IMR-90 (cell line): ENCODE measurements around the gene FRMPD4. TPM values are rescaled to one million over a fixed set of nuclear protein-coding genes. Genes with fewer than 3 reads are reported as not detected.

ENCODE experiments used
- ATAC-seq: fragments of 200-7000 bp; cut with Tn5 transposase; 2 replicates; pipeline ENCODE4 v1.9.1; 2020; ENCODE audit warnings: low read depth, mild to moderate bottlenecking, moderate library complexity
- BruUV-seq: library from RNA; stranded (reverse); fragments of 400-500 nt; replicated peaks from 2 replicates; lab custom pipeline; 2021; lab: Mats Ljungman, UMichigan
- CTCF ChIA-PET: fragments of 300-600 bp; formaldehyde crosslinking; extraction: SDS; loops from one replicate; lab custom pipeline; 2021; ENCODE audit warnings: antibody characterized with exemption; lab: Yijun Ruan, JAX
- POLR2A ChIA-PET: fragments of 300-600 bp; sonication (Branson Sonifier 250); formaldehyde crosslinking; loops from one replicate; lab custom pipeline; 2022; ENCODE audit warnings: antibody characterized with exemption; ENCODE audit not compliant: unreplicated experiment; lab: Charles Lee
- DNase-seq: peaks from one replicate; pipeline ENCODE4 v3.0.0; 2013
- H2AFZ ChIP-seq: replicated peaks from 2 replicates; pipeline ENCODE3; 2013; ENCODE audit warnings: low read length, mild to moderate bottlenecking; ENCODE audit not compliant: poor library complexity
- H2AK5ac ChIP-seq: 2 replicates; pipeline ENCODE4 v1.6.1; 2013; ENCODE audit warnings: low read depth, low read length, inconsistent platforms
- H2AK9ac ChIP-seq: replicated peaks from 2 replicates; pipeline ENCODE3; 2013; ENCODE audit warnings: mild to moderate bottlenecking, low read depth, low read length, moderate library complexity; ENCODE audit not compliant: poor library complexity
- H2BK120ac ChIP-seq: 2 replicates; pipeline ENCODE4 v1.6.1; 2013; ENCODE audit warnings: low read depth, low read length, inconsistent platforms
- H2BK15ac ChIP-seq: 3 replicates; pipeline ENCODE4 v1.6.1; 2013; ENCODE audit warnings: low read depth, low read length, inconsistent platforms
- H2BK20ac ChIP-seq: 2 replicates; pipeline ENCODE4 v1.6.1; 2013; ENCODE audit warnings: low read depth, mild to moderate bottlenecking, inconsistent platforms, low read length, moderate library complexity
- H2BK5ac ChIP-seq: 2 replicates; pipeline ENCODE4 v1.6.1; 2013; ENCODE audit warnings: mild to moderate bottlenecking, low read depth, low read length, inconsistent platforms; ENCODE audit not compliant: poor library complexity, severe bottlenecking
- H3K14ac ChIP-seq: replicated peaks from 2 replicates; pipeline ENCODE4 v1.6.1; 2013; ENCODE audit warnings: low read depth, low read length, inconsistent platforms
- H3K18ac ChIP-seq: 2 replicates; pipeline ENCODE4 v1.6.1; 2013; ENCODE audit warnings: low read depth, low read length, control low read depth
- H3K23ac ChIP-seq: 2 replicates; pipeline ENCODE4 v1.6.1; 2013; ENCODE audit warnings: low read depth, low read length, inconsistent platforms
- H3K27ac ChIP-seq: 2 replicates; pipeline ENCODE4 v1.5.1; 2013; ENCODE audit warnings: mild to moderate bottlenecking, control low read depth, low read length; ENCODE audit not compliant: insufficient read depth
- H3K27me3 ChIP-seq: 2 replicates; pipeline ENCODE4 v1.6.1; 2013; ENCODE audit warnings: low read length; ENCODE audit not compliant: control insufficient read depth, insufficient read depth
- H3K36me3 ChIP-seq: 2 replicates; pipeline ENCODE4 v1.6.1; 2013; ENCODE audit warnings: low read length, mixed read lengths; ENCODE audit not compliant: control insufficient read depth, insufficient read depth
- H3K4ac ChIP-seq: 2 replicates; pipeline ENCODE4 v1.6.1; 2013; ENCODE audit warnings: low read depth, low read length, inconsistent platforms
- H3K4me1 ChIP-seq: 2 replicates; pipeline ENCODE4 v1.6.1; 2013; ENCODE audit warnings: low read length, mixed read lengths; ENCODE audit not compliant: control insufficient read depth, insufficient read depth
- H3K4me2 ChIP-seq: 2 replicates; pipeline ENCODE4 v1.6.1; 2013; ENCODE audit warnings: low read depth, mild to moderate bottlenecking, control low read depth, low read length, moderate library complexity
- H3K4me3 ChIP-seq: 2 replicates; pipeline ENCODE4 v1.5.1; 2013; ENCODE audit warnings: low read depth, mild to moderate bottlenecking, control low read depth, low read length, moderate library complexity; ENCODE audit not compliant: insufficient read depth
- H3K56ac ChIP-seq: 2 replicates; pipeline ENCODE4 v1.6.1; 2013; ENCODE audit warnings: low read length, inconsistent platforms; ENCODE audit not compliant: insufficient read depth; ENCODE audit errors: extremely low read depth
- H3K79me1 ChIP-seq, 2 experiments: 2 replicates each; pipeline ENCODE4 v1.6.1; 2013; ENCODE audit warnings: low read length in 2 of 2, inconsistent platforms in 1 of 2, low read depth in 1 of 2
- H3K9ac ChIP-seq: 2 replicates; pipeline ENCODE4 v1.6.1; 2013; ENCODE audit warnings: low read depth, low read length, control low read depth
- H3K9me1 ChIP-seq: 2 replicates; pipeline ENCODE4 v1.6.1; 2013; ENCODE audit warnings: low read length, inconsistent platforms; ENCODE audit not compliant: insufficient read depth
- H3K9me3 ChIP-seq: 2 replicates; pipeline ENCODE4 v1.6.1; 2013; ENCODE audit warnings: low read length; ENCODE audit not compliant: control insufficient read depth, insufficient read depth
- H4K20me1 ChIP-seq: 2 replicates; pipeline ENCODE4 v1.6.1; 2013; ENCODE audit warnings: low read length, inconsistent platforms; ENCODE audit not compliant: insufficient read depth
- H4K5ac ChIP-seq: 2 replicates; pipeline ENCODE4 v1.6.1; 2013; ENCODE audit warnings: mild to moderate bottlenecking, low read depth, low read length, control low read depth
- H4K8ac ChIP-seq, 2 experiments: 2 replicates each; pipeline ENCODE4 v1.6.1; 2013; ENCODE audit warnings: low read depth in 2 of 2, low read length in 2 of 2, control low read depth in 1 of 2, inconsistent platforms in 1 of 2
- H4K91ac ChIP-seq: 2 replicates; pipeline ENCODE4 v1.6.1; 2013; ENCODE audit warnings: low read depth, low read length, inconsistent platforms; ENCODE audit not compliant: insufficient read depth
- RCOR1 ChIP-seq: IDR thresholded peaks from 2 replicates; pipeline ENCODE4 v1.6.1; 2012; ENCODE audit warnings: mild to moderate bottlenecking, low read length, improper control_type of control experiment; ENCODE audit not compliant: insufficient replicate concordance
- WGBS, 2 experiments: methylation state at CpG; one replicate each; pipeline versions ENCODE4 v1.1.5 to v1.1.7; 2013; ENCODE audit warnings: missing lambda C conversion rate in 2 of 2; ENCODE audit not compliant: insufficient read length in 1 of 2; ENCODE audit errors: extremely low coverage in 2 of 2; 5-methylcytosine and 5-hydroxymethylcytosine counted together
- dilution Hi-C: fragments of 300-500 bp; cut with HindIII; formaldehyde crosslinking; loops from one replicate; pipeline ENCODE4 v1.14.3; 2018; ENCODE audit warnings: low sequenced_read_pairs; ENCODE audit not compliant: unreplicated experiment
- in situ Hi-C: fragments of 300-500 bp; cut with MboI; formaldehyde crosslinking; loops from 3 replicates; pipeline ENCODE4 v1.14.3; 2019; ENCODE audit warnings: low sequenced_read_pairs, inconsistent platforms, mixed read lengths
- intact Hi-C: fragments of 100-400 bp; cut with micrococcal nuclease; formaldehyde crosslinking; loops from 2 replicates; pipeline ENCODE4 v1.10.0; 2022
- polyA plus RNA-seq, 3 experiments: library from polyadenylated mRNA; depleted of rRNA; stranded (reverse); fragments of >200 nt; gene quantifications; 2 replicates each; pipeline ENCODE4 v1.2.3, GENCODE V29; 2012; ENCODE audit warnings: low replicate concordance in 1 of 3
- total RNA-seq: library from RNA; depleted of rRNA; stranded (reverse); fragments of >200 nt; gene quantifications from 2 replicates; pipeline ENCODE4 v1.2.3, GENCODE V29; 2012

FRMPD4 gene
- total and polyA plus RNA-seq, 2 of the 4 experiments (the other 2 are of a cell fraction), result 0.53 to 1.1 TPM

DNA sequence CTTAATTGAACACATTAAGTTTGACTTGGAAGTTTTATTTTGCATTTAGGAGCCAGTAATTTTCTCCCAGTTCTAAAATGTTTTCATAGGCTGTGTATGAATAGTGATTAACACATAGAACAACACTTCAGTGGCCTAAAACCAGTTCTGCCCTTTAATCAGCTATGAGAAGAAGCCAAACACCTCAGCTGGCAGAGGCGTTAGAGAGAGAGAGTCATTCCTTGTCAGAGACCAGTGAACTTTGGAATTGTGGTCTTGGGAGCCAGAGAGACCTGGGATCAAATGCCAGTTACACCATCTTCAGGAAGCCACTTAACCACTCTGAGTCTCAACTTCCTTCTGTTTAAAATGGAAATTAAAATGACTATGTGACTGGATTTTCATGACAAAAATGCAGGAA, 613.6 kb downstream of the FRMPD4 start:
- Histone ChIP-seq H3K9me3 (no peaks in the 10 kb centered on the region), H4K20me1 (no peaks in the 10 kb centered on the region), H3K79me1 (no peaks in the 10 kb centered on the region), H3K23ac (no peak overlapping the region), H2AK5ac (no peak overlapping the region), H4K5ac (no peak overlapping the region), H3K4me1 (no peaks in the 10 kb centered on the region), H3K27me3 (no peaks in the 10 kb centered on the region), H2AK9ac (no peak overlapping the region), H2BK15ac (no peak overlapping the region), H4K8ac (no peak overlapping the region), H3K9ac (no peak overlapping the region), H3K18ac (no peak overlapping the region), H2AFZ (no peak overlapping the region), H3K27ac (no peak overlapping the region), H4K91ac (no peak overlapping the region), H3K9me1 (no peaks in the 10 kb centered on the region), H3K36me3 (no peaks in the 10 kb centered on the region), H3K4me2 (no peak overlapping the region), H2BK120ac (no peak overlapping the region), H2BK5ac (no peak overlapping the region), H2BK20ac (no peak overlapping the region), H3K56ac (no peak overlapping the region), H3K4me3 (no peak overlapping the region), H3K4ac (no peak overlapping the region), H3K14ac (no peak overlapping the region)
- WGBS, 2 experiments, result no CpG with 5 or more reads among the region's 1 CpG
- dilution Hi-C loops (no loop called here), in situ Hi-C loops (no loop called here), intact Hi-C loops (no loop called here)
- DNase-seq, result no peak
- CTCF ChIA-PET, result no interaction called here
- BruUV-seq, result no TSS peak
- TF ChIP-seq RCOR1, result no peak
- POLR2A ChIA-PET, result no interaction called here
- ATAC-seq, result no peak
